Measurements from ENCODE around the gene MYO15A.
"Not testable (repeated sequence)": the region's sequence is repeated elsewhere in the genome, so short reads cannot be mapped to it uniquely, and the experiment has no call there.

Gene MYO15A

DNA sequence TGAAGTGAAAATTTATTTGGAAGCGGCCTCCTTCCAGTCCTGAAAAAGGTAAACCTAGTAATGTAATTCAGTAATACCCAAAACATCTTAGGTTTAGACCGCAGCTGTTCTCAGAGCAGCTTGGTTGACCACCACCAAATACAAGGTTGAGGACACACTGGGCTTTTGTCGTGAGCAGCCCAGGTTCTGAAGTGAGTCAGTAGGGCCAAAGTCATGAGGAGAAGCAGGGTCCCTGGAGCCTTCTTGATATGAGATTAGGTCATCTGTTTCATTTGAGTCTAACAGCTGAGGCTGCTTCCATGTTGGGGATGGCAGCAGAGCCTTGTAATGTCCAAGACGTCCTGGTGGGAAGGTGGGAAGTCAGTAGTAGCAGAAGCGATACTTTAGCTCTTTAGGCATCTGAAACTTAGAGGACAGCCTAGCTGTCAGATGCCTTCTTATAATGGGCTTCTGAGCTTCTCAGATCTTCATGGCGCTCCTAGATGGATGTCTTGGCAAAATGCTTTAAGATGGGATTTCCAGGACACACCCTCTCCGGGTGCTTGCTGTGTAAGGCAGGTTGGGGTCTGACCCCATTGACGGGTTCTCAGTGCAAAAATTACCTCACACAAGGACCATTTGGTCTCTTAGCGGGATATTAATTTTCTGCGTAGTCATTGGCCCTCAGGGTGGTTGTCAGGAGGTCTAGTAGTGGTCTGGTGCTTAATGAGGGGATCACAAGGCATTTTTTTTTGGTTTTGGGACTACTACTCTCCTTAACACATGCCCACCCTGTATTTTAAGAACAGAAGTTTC is 77.5 kb downstream of the MYO15A start:
- peak in 2 of 4 experiments; percentile 17 to 21 for DNase-seq

DNA sequence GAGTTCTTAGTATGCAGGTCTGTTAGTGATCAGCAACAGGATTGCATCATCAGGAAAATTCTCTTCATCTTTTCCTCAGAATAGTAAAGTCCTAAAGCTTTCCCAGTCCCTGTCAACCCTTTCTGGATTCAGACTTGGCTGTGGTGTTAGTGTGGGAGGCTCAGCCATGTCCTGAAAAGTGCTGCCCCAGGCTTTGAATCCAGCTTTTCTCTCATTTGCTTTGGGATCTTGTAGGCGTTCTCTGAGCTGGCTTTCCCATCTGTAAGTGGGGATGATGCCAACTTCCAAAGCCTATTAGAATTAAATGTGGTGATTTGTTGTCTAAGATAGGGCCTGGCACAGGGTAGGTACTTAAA is 78.0 kb downstream of the MYO15A start:
- DNase-seq: no peak

DNA sequence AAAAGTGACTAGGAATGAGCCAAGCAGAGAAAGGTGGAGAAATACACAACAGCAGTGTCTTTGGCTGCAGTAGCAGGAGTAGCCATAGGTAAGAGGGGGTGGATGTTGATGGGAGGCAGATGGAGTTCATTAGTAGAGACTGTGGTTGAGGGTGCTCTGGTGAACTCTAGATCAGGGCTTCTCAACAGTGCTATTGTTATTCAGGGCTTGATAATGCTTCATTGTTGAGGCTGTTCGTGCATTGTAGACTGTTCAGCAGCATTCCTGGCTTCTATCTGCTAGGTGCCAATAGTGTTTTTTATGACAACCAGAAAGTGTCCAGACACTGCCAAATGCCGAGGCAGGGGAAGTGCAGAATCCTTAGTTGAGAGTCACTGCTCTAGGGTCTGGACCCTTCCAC is 78.7 kb downstream of the MYO15A start:
- no peak for DNase-seq

- DNase-seq: no peak
These were observed 79.5 kb downstream of the MYO15A start for GRCh38 chr17:18187821-18188761.

DNA sequence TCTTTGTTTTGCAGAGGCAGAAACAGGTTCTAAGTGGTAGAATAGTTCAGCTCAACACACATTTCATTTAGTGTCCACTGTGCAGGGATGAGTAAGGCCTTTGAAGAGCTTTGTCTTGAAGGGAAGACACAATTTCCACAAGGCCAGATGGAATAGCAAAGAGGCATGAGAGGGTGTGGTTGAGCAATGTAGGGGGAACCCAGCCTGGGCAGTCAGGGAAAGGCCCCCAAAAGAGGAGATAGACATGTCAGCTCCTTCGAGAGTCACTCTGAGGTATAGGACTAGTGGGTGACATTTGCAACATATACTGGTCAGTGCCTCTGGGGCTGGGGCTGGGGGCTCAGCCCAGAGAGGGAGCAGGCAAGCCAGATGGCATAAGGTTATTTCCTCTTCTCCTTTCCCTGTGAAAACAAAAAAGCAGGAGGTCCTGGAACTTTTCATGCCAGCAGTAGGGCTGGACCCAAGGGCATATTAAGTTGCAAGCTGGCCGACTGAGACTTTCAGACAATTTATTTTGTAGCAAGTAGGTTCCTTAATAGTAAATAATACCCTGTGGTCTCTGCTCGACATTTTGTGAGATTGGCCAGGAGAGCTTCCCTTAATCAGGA is 82.2 kb downstream of the MYO15A start:
- peak in 1 of 4 experiments; percentile 22 for DNase-seq

DNA sequence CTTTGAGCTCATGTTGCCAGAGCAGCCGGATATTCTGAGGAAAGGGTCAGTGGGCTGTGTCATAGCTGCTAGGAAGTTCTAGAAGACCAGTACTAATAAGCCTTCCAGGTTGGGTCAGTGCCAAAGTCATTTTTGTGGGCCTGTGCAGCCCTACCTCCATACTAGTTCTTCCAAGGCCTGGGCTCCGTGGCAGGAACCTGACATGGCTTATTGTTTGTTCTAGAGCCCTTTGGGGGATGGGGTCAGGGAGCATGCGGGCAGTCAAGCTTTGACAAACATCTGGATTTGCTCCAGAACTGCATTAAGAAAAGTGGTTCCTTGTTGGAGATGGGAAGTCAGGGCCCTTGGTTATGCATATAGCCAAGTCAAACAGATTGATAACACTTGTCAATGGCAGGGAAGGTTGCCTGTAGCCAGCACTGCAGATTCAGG is 82.7 kb downstream of the MYO15A start:
- peak in 1 of 4 experiments; percentile 18 for DNase-seq

- no peak for DNase-seq
These were observed 83.4 kb downstream of the MYO15A start for GRCh38 chr17:18191967-18192366.

DNA sequence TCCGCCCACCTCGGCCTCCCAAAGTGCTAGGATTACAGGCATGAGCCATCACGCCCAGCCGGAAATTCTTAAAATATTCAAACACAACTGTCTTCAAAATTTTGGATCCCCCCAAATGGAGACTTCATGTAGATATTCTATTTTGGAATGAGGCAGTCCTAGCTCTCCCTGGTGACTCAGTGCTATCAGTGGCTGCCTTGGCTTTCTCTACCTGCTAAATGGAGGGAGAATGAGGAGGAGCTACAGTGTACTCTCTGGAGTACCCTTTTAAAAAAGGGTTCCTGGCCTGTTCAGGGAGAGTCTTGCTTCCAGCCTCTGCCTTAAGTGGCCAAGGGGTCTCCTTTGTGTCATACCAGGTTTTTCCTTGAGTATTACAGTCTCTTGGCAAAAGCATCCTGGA is 85.8 kb downstream of the MYO15A start:
- no peak for DNase-seq

- DNase-seq: no peak
These were observed 86.2 kb downstream of the MYO15A start for GRCh38 chr17:18194804-18195203.

DNA sequence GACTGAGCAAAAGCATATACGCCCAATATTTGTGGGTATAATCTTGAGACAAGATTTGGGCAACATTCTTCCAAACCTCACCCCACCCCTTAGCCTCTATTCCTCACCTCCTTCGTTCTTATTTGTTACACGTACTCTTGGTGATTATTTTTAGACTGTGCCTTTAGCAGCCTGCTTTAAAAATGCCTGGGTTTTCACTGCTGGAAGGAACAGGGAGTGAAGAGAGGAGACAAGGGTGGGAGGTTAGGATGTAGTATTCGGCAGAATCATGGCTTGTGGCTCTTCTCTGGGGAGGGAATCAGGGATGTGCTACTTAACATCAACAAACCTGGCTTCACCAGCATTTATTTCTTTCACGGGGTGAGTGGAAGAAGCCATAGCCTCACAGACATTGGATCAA is 86.7 kb downstream of the MYO15A start:
- no peak for DNase-seq

- no peak for DNase-seq
These were observed 89.1 kb downstream of the MYO15A start for GRCh38 chr17:18197535-18198194.

- no peak for DNase-seq
These were observed 90.0 kb downstream of the MYO15A start for GRCh38 chr17:18198530-18198929.

GRCh38 chr17:18201108-18201507 is 92.6 kb downstream of the MYO15A start:
- no peak for DNase-seq

GRCh38 chr17:18203308-18203707 is 94.8 kb downstream of the MYO15A start:
- no peak for DNase-seq

GRCh38 chr17:18205861-18206260 is 97.3 kb downstream of the MYO15A start:
- no peak for DNase-seq

DNA sequence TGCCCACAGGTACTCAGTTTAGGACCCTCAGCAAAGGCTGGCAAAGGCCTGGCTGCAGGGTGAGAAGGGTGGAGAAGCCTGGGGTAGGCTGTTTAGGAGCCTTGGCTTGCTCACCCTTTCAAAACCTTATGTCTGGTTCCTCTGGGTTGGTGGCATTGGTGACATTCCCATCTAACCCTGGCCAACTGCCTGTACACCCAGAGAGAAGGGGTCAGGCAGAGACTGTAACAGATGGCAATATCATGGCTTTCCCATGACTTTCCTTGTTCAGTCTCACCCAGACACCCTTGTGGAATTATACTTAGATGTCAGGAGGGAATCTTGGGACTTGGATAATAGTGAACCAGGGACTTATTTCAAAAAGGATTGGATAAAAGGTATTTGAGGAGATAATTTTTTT is 98.4 kb downstream of the MYO15A start:
- no peak for DNase-seq

GRCh38 chr17:18208092-18208491 is 99.5 kb downstream of the MYO15A start:
- no peak for DNase-seq

DNA sequence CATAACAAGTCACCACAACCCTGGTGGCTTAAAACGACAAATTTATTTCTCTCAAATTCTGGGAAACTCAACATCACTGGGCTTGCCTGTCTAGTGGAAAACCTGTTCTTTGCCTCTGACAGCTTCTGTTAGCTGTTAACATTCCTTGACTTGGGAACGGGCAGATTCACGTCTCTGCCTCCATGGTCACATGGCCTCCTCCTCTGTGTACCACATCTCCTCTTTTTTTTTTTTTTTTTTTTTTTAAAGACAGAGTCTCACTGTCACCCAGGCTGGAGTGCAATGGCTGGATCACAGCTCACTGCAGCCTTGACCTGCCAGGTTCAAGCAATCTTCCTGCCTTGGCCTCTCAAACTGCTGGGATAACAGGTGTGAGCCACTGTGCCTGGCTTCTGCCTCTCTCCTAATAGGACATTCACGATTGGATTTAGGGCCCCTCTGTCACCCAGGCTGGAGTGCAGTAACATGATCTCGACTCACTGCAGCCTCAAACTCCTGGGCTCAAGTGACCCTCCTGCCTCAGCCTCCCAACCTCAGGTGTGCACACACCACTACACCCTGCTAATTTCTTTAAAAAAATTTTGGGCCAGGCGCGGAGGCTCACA is 105.2 kb downstream of the MYO15A start:
- no peak for DNase-seq

DNA sequence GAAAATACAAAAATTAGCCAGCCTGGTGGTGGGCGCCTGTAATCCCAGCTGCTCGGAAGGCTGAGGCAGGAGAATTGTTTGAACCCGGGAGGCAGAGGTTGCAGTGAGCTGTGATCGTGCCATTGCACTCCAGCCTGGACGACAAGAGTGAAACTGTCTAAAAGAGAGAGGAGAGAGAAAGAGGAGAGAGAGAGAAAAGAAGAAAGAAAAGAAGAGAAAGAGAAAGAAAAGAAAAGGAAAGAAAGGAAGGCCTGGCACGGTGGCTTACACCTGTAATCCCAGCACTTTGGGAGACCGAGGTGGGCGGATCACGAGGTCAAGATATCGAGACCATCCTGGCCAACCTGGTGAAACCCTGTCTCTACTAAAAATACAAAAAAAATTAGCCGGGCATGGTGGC is 108.3 kb downstream of the MYO15A start:
- DNase-seq: not testable (repeated sequence)

- DNase-seq: peak; percentile 72 to 81 (median 78)
These were observed 109.0 kb downstream of the MYO15A start for GRCh38 chr17:18217412-18218015.

GRCh38 chr17:18218756-18219415 is 110.3 kb downstream of the MYO15A start:
- DNase-seq: peak in 3 of 4 experiments; percentile 25 to 47 (median 37)
